Upper lobe of left lung (tissue), 6 donors: Measurements from ENCODE around the gene CTXND1. TPM values are rescaled to one million over a fixed set of nuclear protein-coding genes. Genes with fewer than 3 reads are reported as not detected.

Experiments
- ATAC-seq, 2 donors: fragments of 200-7000 bp; cut with Tn5 transposase; one replicate each; pipeline ENCODE4 v1.9.1; 2022; ENCODE audit warnings: mild to moderate bottlenecking in 2 of 2, moderate library complexity in 2 of 2; ENCODE audit not compliant: low FRiP score in 2 of 2
- DNase-seq, 2 donors: peaks; one replicate each; pipeline ENCODE4 v3.0.0-alpha.2; 2019 to 2020
- H3K27ac ChIP-seq, 4 donors: fragments of 200-600 bp; sonication (generic); one replicate each; pipeline ENCODE4 v1.5.1; 2016 to 2019
- H3K27me3 ChIP-seq, 4 donors: fragments of 200-600 bp; sonication (generic); one replicate each; pipeline ENCODE4 v1.5.1; 2017 to 2019
- H3K36me3 ChIP-seq, 4 donors: fragments of 200-600 bp; sonication (generic); one replicate each; pipeline ENCODE4 v1.5.1; 2016 to 2019
- H3K4me1 ChIP-seq, 4 donors: fragments of 200-600 bp; sonication (generic); one replicate each; pipeline ENCODE4 v1.5.1; 2018 to 2019
- H3K4me3 ChIP-seq, 4 donors: fragments of 200-600 bp; sonication (generic); one replicate each; pipeline ENCODE4 v1.5.1; 2017 to 2019; ENCODE audit warnings: mild to moderate bottlenecking in 2 of 4, moderate library complexity in 1 of 4
- H3K9me3 ChIP-seq, 4 donors: fragments of 200-600 bp; sonication (generic); one replicate each; pipeline ENCODE4 v1.5.1; 2018 to 2019
- EP300 ChIP-seq, 4 donors: sonication (generic); formaldehyde crosslinking; IDR thresholded peaks; one replicate each; pipeline ENCODE4 v1.5.1; 2017; ENCODE audit warnings: antibody characterized with exemption in 4 of 4, control low read depth in 2 of 4
- POLR2A ChIP-seq, 4 donors: fragments of 450-650 bp; IDR thresholded peaks; one replicate each; pipeline ENCODE4 v1.5.1; 2016 to 2017; ENCODE audit warnings: antibody characterized with exemption in 4 of 4, mild to moderate bottlenecking in 2 of 4
- POLR2AphosphoS5 ChIP-seq, 2 donors: sonication (generic); formaldehyde crosslinking; IDR thresholded peaks; one replicate each; pipeline ENCODE4 v1.5.1; 2017; ENCODE audit warnings: antibody characterized with exemption in 2 of 2
- whole genome bisulfite sequencing, 2 donors: methylation state at CpG; one replicate each; pipeline ENCODE4 v1.1.5; 2017 to 2018; 5-methylcytosine and 5-hydroxymethylcytosine counted together
- total RNA-seq, 6 donors: library from RNA; depleted of rRNA in 4 of 6; stranded (reverse); fragments of >200 nt in 4 of 6; gene quantifications; one replicate each; pipeline versions ENCODE4 v1.1.0 to v1.2.1, GENCODE V29; 2016 to 2021
- TF ChIP-seq, protein P1 (sequence below), 6 experiments: fragments of 450-650 bp in 4 of 6; fragments of 200-600 bp in 2 of 6; sonication (generic) in 2 of 6; IDR thresholded peaks; one replicate each; pipeline ENCODE4 v1.5.1; 2016 to 2019; ENCODE audit warnings: antibody characterized with exemption in 6 of 6
- donor health status: DM: no; HTN: no; CAD: no; lungs with moderate emphysema.
- donor health status: DM: no; HTN: yes; CAD: no; lungs with severe emphysema.

CTXND1 gene
- total RNA-seq, 6 donors from 2014 or later, result 0.10 to 4.1 (median 1.1) TPM

DNA sequence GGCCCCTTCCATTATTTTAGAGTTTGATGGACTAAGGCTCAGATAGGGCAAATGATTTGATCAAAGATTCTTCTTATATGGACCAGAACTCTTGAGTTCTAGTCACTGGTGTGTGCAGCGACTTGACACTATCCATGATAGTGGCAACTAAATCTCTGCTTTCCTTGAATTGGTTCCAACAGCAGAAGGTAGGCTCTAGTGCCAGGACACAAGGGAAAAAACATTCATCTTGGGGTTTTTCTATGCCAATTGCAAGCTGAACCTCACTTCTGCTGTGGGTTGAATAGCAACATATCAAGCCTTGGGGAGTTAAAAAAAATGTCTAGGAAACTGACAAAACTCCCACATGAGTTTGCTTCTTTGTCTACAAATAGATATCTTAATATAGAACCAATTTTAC, 35.1 kb downstream of the CTXND1 start:
- Histone ChIP-seq H3K36me3 (no peaks in the 10 kb centered on the region), H3K27ac (no peak overlapping the region), H3K27me3 (no peaks in the 10 kb centered on the region), H3K4me1 (no peaks in the 10 kb centered on the region), H3K4me3 (no peak overlapping the region), H3K9me3 (no peaks in the 10 kb centered on the region)
- TF ChIP-seq POLR2AphosphoS5 (IDR thresholded peaks at IDR 0.05), result no peak
- TF ChIP-seq, protein P1, sequence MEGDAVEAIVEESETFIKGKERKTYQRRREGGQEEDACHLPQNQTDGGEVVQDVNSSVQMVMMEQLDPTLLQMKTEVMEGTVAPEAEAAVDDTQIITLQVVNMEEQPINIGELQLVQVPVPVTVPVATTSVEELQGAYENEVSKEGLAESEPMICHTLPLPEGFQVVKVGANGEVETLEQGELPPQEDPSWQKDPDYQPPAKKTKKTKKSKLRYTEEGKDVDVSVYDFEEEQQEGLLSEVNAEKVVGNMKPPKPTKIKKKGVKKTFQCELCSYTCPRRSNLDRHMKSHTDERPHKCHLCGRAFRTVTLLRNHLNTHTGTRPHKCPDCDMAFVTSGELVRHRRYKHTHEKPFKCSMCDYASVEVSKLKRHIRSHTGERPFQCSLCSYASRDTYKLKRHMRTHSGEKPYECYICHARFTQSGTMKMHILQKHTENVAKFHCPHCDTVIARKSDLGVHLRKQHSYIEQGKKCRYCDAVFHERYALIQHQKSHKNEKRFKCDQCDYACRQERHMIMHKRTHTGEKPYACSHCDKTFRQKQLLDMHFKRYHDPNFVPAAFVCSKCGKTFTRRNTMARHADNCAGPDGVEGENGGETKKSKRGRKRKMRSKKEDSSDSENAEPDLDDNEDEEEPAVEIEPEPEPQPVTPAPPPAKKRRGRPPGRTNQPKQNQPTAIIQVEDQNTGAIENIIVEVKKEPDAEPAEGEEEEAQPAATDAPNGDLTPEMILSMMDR (IDR thresholded peaks at IDR 0.05), result no peak
- TF ChIP-seq POLR2A (IDR thresholded peaks at IDR 0.05), result no peak
- TF ChIP-seq EP300 (IDR thresholded peaks at IDR 0.05), result no peak
- 80 to 84% methylated on average over 1 of the region's 1 CpG for WGBS, 2 donors
- ATAC-seq, result no peak
- no peak for DNase-seq

DNA sequence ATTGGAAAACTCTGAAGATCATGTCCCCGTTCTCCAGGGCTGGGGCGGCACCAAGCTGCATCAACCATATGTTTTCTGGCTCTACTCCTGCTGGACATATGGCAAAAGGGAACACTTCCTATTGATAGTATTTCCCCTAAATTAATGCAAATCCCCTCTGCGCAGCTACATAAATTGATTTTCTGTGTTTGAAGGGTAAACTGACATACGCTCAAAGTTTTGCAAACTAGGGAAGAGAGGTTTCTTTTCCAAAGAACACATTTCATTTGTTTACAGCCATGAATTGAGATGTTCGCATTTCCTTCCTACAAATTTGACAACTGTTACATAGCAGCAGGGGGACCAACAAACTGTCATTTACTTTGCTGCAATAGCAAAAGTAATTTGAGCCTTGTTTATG, 35.9 kb downstream of the CTXND1 start:
- no peaks in the 10 kb centered on the region for H3K9me3 ChIP-seq
- WGBS, 2 donors, result 87% methylated on average over 5 of the region's 5 CpGs
- no peaks in the 10 kb centered on the region for H3K36me3 ChIP-seq
- TF ChIP-seq POLR2AphosphoS5 (IDR thresholded peaks at IDR 0.05) (no peak), POLR2A (IDR thresholded peaks at IDR 0.05) (no peak), EP300 (IDR thresholded peaks at IDR 0.05) (no peak)
- TF ChIP-seq, protein P1 (IDR thresholded peaks at IDR 0.05), result no peak
- ATAC-seq, result no peak
- no peak for DNase-seq
- H3K4me3 ChIP-seq, result no peak overlapping the region
- H3K27ac ChIP-seq, result no peak overlapping the region
- H3K4me1 ChIP-seq, result no peaks in the 10 kb centered on the region
- H3K27me3 ChIP-seq, result no peaks in the 10 kb centered on the region

DNA sequence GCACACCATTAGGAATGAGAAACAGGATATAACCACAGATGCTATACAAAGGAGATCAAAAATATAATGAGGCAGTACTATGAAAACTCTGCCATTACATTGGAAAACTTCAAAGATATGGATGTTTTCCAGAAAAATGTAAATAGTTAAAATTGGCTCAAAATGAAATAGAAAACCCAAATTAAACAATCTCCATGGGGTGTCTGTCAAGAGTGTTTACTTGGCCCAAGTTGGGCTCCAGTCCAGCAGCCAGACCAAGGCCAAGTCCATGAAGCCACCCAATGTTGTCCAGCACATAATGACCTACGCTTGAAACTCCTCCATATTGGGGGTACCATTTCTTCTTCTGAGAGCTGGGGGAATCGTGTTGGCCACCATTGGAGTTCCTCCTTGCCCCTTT, 37.1 kb downstream of the CTXND1 start:
- H3K27me3 ChIP-seq, result no peaks in the 10 kb centered on the region
- ATAC-seq, result no peak
- no peaks in the 10 kb centered on the region for H3K9me3 ChIP-seq
- H3K4me1 ChIP-seq, result no peaks in the 10 kb centered on the region
- no peak for TF ChIP-seq POLR2AphosphoS5 (IDR thresholded peaks at IDR 0.05)
- no peak overlapping the region for H3K4me3 ChIP-seq
- no peak overlapping the region for H3K27ac ChIP-seq
- WGBS, 2 donors, result 77 to 82% methylated on average over 2 of the region's 2 CpGs
- no peak for DNase-seq
- no peaks in the 10 kb centered on the region for H3K36me3 ChIP-seq

DNA sequence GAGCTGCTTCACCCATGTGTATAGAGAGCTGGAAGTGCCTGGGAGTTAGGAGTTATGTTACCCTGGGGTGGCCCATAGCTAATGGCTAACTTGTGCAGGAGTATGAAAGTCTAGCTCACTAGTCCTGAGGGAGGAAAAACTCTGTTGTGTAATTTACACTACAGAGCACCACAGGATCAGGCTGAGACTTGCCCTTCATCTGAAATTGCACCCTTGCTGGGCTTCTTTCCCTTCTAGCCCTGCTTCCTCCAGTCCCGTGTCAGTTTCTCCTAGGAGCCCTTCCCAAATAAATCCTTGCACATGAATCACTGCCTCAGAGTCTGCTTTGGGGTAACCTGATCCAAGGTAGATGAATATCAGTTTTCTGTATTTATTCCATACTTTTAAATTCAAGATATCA, 40.0 kb downstream of the CTXND1 start:
- Histone ChIP-seq H3K36me3 (no peaks in the 10 kb centered on the region), H3K4me3 (no peak overlapping the region), H3K4me1 (peaks cover 0 to 8% (median 0%) of the 10 kb centered on the region in 4 donors), H3K9me3 (no peaks in the 10 kb centered on the region), H3K27me3 (no peaks in the 10 kb centered on the region), H3K27ac (no peak overlapping the region)
- TF ChIP-seq EP300 (IDR thresholded peaks at IDR 0.05) (no peak), POLR2A (IDR thresholded peaks at IDR 0.05) (no peak), POLR2AphosphoS5 (IDR thresholded peaks at IDR 0.05) (no peak)
- TF ChIP-seq, protein P1 (IDR thresholded peaks at IDR 0.05), result no peak
- ATAC-seq (no peak), DNase-seq (no peak)
- 67 to 72% methylated on average over 1 of the region's 1 CpG for WGBS, 2 donors

DNA sequence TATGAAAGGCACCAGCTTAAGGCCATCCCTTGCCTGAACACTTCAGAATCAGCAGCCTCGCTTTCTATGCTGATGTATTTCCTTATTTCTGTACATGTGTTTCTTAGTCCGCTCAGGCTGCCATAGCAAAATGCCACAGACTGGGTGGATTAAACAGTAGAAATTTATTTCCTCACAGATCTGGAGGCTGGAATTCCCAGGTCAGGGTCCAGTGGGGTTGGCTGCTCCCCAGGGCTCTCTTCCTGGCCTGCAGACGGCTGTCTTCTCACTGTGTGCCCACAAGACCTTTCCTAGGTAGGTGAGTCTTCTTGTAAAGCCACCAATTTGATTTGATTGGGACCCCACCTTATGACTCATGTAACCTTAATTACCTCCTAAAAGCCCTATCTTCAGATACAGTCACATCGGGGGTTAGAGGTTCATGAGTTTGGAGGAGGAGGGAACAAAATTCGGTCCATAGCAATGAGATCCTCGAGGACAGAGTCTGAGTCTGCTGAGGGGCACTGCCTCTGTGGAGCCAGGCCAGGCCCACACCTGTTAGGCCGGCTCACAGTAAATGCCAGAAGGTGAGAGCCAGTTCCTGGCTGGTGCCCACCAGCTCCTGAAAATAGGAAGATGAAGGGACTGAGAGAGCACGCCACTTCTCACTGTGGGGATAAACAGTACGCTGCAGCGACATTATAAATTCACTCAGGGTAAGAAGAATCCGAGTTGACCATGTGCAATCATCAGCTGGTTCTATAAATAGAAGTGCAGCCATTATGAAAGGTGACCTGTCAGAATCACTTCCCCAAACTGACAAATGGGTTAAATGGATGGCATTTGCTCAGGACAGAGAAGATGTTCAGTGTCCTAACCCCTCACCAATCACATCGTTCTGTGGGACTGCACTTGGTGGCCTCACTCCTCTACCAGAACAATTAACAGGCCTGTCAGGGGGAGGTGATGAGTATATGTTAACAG, 41.1 kb downstream of the CTXND1 start:
- DNase-seq (no peak), ATAC-seq (no peak)
- Histone ChIP-seq H3K9me3 (no peaks in the 10 kb centered on the region), H3K36me3 (no peaks in the 10 kb centered on the region), H3K27ac (no peak overlapping the region), H3K4me1 (peaks cover 0 to 8% (median 0%) of the 10 kb centered on the region in 4 donors), H3K27me3 (no peaks in the 10 kb centered on the region), H3K4me3 (no peak overlapping the region)
- WGBS, 2 donors, result 55 to 59% methylated on average over 12 of the region's 12 CpGs
- TF ChIP-seq POLR2A (IDR thresholded peaks at IDR 0.05) (no peak), POLR2AphosphoS5 (IDR thresholded peaks at IDR 0.05) (no peak), EP300 (IDR thresholded peaks at IDR 0.05) (no peak)
- TF ChIP-seq, protein P1 (IDR thresholded peaks at IDR 0.05), result no peak
